T-helper 2 cell (primary cell): Measurements from ENCODE around the gene GPR173.

Source experiments
- DNase-seq, 5 experiments: peaks; one replicate each; pipeline versions ENCODE4 v3.0.0 to v3.0.0-alpha.2; 2012 to 2022
- total RNA-seq, 2 donors: gene quantifications; one replicate each; lab custom pipeline; 2026; lab: John Stamatoyannopoulos, UW

GPR173 gene, protein sequence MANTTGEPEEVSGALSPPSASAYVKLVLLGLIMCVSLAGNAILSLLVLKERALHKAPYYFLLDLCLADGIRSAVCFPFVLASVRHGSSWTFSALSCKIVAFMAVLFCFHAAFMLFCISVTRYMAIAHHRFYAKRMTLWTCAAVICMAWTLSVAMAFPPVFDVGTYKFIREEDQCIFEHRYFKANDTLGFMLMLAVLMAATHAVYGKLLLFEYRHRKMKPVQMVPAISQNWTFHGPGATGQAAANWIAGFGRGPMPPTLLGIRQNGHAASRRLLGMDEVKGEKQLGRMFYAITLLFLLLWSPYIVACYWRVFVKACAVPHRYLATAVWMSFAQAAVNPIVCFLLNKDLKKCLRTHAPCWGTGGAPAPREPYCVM
- 0 reads per million in 2 donors for total RNA-seq

- DNase-seq = no peak
These were observed at the start of gene GPR173 for GRCh38 chrX:53048169-53049126. Gene GPR173, plus strand, starts transcription at chrX:53048789. Its CDS starts 27,833 bp downstream, at chrX:53076622.

GRCh38 chrX:53000447-53001135 lies 48.0 kb upstream of the GPR173 start:
- peak in 1 of 5 experiments; percentile 15 for DNase-seq

GRCh38 chrX:53001958-53002357 lies 46.6 kb upstream of the GPR173 start:
- no peak for DNase-seq

DNA sequence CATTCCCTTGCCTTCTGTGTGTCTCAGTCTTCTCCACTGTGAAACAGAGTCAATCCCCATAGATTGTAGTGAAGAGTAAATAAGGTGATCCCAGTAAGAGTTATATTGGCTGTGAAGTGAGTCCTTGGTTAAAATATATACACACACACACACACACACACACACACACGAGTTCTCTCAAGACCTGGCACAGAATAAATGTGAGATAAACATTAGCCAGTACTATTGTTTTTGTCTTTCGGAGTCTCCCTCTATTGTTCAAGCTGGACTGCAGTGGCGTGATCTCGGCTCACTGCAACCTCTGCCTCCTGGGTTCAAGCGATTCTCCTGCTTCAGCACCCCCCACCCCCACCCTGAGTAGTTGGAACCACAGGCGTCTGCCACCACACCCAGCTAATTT lies 45.5 kb upstream of the GPR173 start:
- DNase-seq = no peak

- no peak for DNase-seq
These were observed 44.6 kb upstream of the GPR173 start for GRCh38 chrX:53004038-53004437.

- no peak for DNase-seq
These were observed 43.8 kb upstream of the GPR173 start for GRCh38 chrX:53004811-53005210.

DNA sequence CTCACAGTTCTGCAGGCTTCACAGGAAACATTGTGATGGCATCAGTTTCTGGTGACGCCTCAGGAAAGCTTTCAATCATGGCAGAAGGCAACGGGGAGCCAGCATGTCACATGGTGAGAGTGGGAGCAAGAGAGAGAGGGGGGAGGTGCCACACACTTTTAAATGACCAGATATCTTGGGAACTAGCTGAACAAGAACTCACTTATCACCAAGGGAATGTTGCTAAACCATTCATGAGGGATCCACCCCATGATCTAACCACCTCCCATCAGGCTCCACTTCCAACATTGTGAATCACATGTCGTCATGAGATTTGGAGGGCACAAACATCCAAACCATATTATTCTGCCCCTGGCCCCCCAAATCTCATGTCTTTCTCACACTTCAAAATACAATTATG lies 43.3 kb upstream of the GPR173 start:
- DNase-seq = no peak

DNA sequence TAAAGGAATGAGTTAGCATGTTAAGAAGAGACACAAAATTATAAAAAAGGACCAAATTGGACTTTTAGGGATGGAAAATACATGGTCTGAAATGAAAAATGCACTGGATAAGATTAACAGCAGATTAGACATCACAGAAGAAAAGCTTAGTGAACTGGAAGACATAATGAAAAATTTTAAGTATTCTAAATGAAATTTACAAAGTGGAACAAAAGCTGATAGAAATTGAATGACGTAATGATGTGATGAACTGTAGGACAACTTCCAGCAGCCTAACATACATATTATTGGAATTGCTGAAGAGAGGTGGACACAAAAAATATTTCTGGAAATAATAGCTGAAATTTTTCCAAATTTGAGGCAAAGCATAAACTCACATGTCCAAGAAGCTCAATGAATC lies 39.6 kb upstream of the GPR173 start:
- DNase-seq = no peak

DNA sequence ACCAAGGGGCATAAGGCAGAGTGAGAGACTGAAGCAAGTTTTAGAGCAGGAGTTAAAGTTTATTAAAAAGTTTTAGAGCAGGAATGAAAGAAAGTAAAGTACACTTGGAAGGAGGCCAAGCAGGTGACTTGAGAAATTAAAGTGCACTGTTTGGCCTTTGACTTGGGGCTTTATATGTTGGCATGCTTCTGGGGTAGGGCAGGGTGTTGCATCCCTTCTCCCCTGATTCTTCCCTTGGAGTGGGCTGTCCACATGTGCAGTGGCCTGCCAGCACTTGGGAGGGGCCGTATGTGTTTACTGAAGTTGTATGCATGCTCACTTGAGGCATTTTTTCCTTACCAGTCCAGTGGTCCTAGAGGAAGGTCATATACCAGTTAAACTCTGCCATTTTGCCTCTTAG lies 35.3 kb upstream of the GPR173 start:
- DNase-seq = no peak

GRCh38 chrX:53018627-53019026 lies 30.0 kb upstream of the GPR173 start:
- DNase-seq = no peak

GRCh38 chrX:53022381-53022780 lies 26.2 kb upstream of the GPR173 start:
- DNase-seq = no peak

- no peak for DNase-seq
These were observed 19.9 kb upstream of the GPR173 start for GRCh38 chrX:53028678-53029077.

DNA sequence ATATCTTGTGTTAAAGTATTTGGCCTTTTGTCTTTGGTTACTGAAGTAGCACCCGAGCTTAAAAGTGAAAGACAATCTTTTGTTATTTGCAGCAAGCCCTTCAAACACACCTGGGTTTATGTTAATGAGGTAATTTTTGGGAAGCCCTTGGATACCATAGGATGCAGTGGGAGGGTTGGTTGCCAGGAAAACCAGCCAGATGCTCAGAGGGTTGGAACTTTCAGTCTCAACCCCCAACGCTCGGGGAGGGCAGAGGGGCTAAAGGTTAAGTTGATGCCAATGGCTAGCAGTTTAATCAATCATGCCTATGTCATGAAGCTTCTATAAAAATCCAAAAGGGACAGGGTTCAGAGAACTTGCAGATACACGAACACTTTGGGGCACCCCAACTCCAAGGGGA lies 17.2 kb upstream of the GPR173 start:
- no peak for DNase-seq

GRCh38 chrX:53036149-53036548 lies 12.4 kb upstream of the GPR173 start:
- DNase-seq = no peak

DNA sequence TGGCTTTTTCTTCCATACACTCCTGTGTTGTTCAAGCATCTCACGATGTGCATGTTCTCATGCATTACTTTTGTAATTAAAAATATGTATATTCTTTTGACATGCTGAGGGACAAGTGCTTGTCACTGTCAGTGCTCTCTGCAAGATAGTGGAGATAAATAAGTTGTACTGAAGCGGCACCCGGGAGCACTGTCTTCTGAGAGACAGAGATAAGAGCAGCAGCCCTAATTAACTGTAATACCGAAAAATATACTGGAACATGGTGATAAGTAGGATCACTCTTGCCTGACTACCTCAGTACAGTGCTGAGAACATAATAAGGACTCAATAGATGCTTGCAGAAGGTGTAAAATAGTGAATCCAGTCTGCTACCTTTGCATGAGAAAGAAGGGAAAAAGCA lies 9.4 kb upstream of the GPR173 start:
- DNase-seq = no peak

- no peak for DNase-seq
These were observed 3.6 kb upstream of the GPR173 start for GRCh38 chrX:53044995-53045394.

DNA sequence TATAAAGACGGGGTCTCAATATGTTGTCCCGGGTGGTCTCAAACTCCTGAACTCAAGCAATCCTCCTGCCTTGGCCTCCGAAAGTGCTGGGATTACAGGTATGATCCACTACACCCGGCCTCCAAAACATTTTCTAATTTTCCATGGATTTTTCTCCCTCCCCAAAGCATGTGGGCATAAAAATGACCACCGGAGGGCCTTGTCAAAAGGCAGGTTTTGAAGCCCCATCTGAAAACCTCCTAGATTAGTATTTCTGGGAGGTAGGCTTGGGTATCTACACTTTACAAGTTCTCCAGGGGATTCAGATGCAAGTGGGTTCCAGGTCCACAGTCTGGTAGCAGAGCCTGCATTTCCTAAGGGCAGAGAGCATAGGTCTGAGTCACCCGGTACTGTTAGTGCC lies 1.4 kb upstream of the GPR173 start:
- no peak for DNase-seq

- no peak for DNase-seq
These were observed 533 bp downstream of the GPR173 start for GRCh38 chrX:53049127-53049517.

- DNase-seq = no peak
These were observed 2.3 kb downstream of the GPR173 start for GRCh38 chrX:53050841-53051240.

DNA sequence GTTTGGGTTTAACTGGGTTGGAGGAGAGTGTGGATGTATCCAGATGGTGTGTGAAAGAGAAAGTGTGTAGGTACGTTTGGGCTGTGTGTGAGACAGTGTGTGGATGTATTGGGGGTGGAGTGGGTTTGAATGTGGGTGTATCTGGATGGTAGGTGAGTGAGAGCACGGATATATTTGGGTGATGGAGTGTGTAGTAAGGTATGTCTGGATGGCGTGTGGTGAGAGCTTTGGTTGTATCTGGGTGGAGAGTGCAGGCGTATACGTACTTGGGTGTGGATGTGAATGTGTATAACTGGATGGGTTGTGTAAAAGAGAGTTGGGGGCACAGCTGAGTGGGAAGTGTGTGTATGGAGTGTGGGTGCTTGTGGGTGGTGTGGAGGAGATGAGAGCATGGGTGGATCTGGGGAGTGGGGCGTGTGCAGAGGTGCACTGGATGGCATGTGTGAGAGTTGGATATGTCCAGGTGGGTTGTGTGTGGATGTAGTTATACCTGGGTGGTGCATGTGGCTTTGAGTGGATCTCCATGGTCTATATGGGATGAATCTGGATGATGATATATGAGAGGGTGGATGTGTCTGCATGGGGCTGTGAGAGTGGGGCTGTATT lies 6.8 kb downstream of the GPR173 start:
- no peak for DNase-seq

DNA sequence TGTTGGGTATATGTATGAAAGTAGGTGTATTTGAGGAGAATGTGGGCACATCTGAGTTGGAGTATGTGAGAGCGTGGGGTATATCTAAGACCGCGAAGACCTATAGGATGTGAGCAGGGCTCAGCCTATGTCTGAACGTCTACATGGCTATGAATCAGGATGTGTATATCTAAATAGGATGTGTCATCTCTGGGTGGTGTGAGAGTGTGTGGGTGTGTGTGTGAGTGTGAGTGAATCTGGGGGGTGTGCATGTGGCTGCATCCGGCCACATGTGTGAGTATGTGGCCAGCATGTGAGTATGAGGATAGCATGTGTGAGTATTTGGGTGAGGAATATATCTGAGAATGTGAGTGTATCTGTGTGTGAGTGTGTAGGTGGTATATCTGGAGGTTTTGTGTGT lies 7.7 kb downstream of the GPR173 start:
- no peak for DNase-seq

- no peak for DNase-seq
These were observed 16.5 kb downstream of the GPR173 start for GRCh38 chrX:53065104-53065503.

DNA sequence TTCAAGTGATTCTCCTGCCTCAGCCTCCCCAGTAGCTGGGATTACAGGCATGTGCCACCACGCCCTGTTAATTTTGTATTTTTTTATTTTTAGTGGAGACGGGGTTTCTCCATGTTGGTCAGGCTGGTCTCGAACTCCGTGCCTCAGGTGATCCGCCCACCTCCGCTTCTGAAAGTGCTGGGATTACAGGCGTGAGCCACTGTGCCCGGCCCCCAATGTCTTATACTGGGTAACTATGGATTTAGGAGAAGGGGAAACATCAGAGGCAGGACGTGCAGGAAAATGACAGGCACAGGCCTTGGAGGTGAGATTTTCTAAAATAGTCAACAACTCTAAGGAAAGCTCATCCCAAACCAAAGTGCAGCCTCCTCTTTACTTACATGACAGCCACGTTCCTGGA lies 22.5 kb downstream of the GPR173 start:
- DNase-seq = no peak
